GM12878 (cell line): ENCODE data around the gene LRRK1. TPM values are rescaled to one million over a fixed set of nuclear protein-coding genes. Genes with fewer than 3 reads are reported as not detected.

Source experiments
- ATAC-seq: fragments of 200-7000 bp; cut with Tn5 transposase; 3 replicates; pipeline ENCODE4 v1.9.1; 2020; ENCODE audit warnings: mild to moderate bottlenecking, moderate library complexity
- BruUV-seq: library from RNA; stranded (reverse); fragments of 400-500 nt; replicated peaks from 2 replicates; lab custom pipeline; 2021; lab: Mats Ljungman, UMichigan
- CTCF ChIA-PET: fragments of 300-600 bp; sonication (Branson Sonifier 250); formaldehyde crosslinking; extraction: SDS; loops from one replicate; lab custom pipeline; 2021; ENCODE audit warnings: inconsistent platforms; lab: Yijun Ruan, JAX
- POLR2A ChIA-PET: fragments of 350-600 bp; formaldehyde crosslinking; extraction: SDS; loops from one replicate; lab custom pipeline; 2021; ENCODE audit warnings: inconsistent platforms; lab: Charles Lee
- RAD21 ChIA-PET: fragments of 300-600 bp; sonication (Branson Sonifier 250); formaldehyde crosslinking; loops from one replicate; lab custom pipeline; 2023; ENCODE audit warnings: antibody characterized with exemption; ENCODE audit not compliant: unreplicated experiment; lab: Charles Lee
- SMC1A ChIA-PET: fragments of 300-600 bp; sonication (Branson Sonifier 250); formaldehyde crosslinking; loops from one replicate; lab custom pipeline; 2023; ENCODE audit not compliant: unreplicated experiment, uncharacterized antibody; lab: Charles Lee
- DNase-seq: peaks from one replicate; pipeline ENCODE4 v3.0.0-alpha.2; 2011; ENCODE audit warnings: low read depth, low spot score
- FAIRE-seq: peaks from 3 replicates; lab custom pipeline; 2011; peaks lifted over from hg19 to GRCh38; lab: Jason Lieb, UNC
- H2AFZ ChIP-seq: 2 replicates; pipeline ENCODE4 v1.6.0; 2011; ENCODE audit warnings: low read depth, low read length, control low read depth; ENCODE audit not compliant: control insufficient read depth
- H3K27ac ChIP-seq: 2 replicates; pipeline ENCODE4 v1.5.1; 2011; ENCODE audit warnings: control low read depth; ENCODE audit not compliant: control insufficient read depth, insufficient read depth
- H3K27me3 ChIP-seq, 2 experiments: replicated peaks in 1 of 2; 2 replicates each; pipeline versions ENCODE4 v1.6.0 to v1.6.1; 2011; ENCODE audit warnings: low read length in 1 of 2; ENCODE audit not compliant: control insufficient read depth in 2 of 2, insufficient read depth in 2 of 2
- H3K36me3 ChIP-seq, 2 experiments: 2 replicates each; pipeline ENCODE4 v1.5.1; 2011; ENCODE audit warnings: low read length in 1 of 2; ENCODE audit not compliant: control insufficient read depth in 2 of 2, insufficient read depth in 2 of 2
- H3K4me1 ChIP-seq: 2 replicates; pipeline ENCODE4 v1.6.1; 2011; ENCODE audit warnings: mild to moderate bottlenecking, low read length, moderate library complexity, mixed read lengths; ENCODE audit not compliant: control insufficient read depth, insufficient read depth
- H3K4me2 ChIP-seq: 2 replicates; pipeline ENCODE4 v1.6.0; 2011; ENCODE audit warnings: control low read depth; ENCODE audit not compliant: control insufficient read depth, insufficient read depth
- H3K4me3 ChIP-seq: fragments of 200-600 bp; sonication (generic); 2 replicates; pipeline ENCODE4 v1.5.1; 2016
- H3K79me2 ChIP-seq: 2 replicates; pipeline ENCODE4 v1.6.0; 2011; ENCODE audit warnings: low read length; ENCODE audit not compliant: control insufficient read depth, insufficient read depth
- H3K9ac ChIP-seq: 2 replicates; pipeline ENCODE4 v1.8.0; 2011; ENCODE audit warnings: low read length, control low read depth, mixed read lengths; ENCODE audit not compliant: control insufficient read depth, insufficient read depth
- H3K9me3 ChIP-seq: replicated peaks from 3 replicates; pipeline ENCODE4 v1.5.1; 2011; ENCODE audit warnings: mild to moderate bottlenecking, low read length; ENCODE audit not compliant: control insufficient read depth, insufficient read depth
- H4K20me1 ChIP-seq: 2 replicates; pipeline ENCODE4 v1.6.0; 2011; ENCODE audit not compliant: control insufficient read depth, insufficient read depth
- BCL11A ChIP-seq: IDR thresholded peaks from 2 replicates; pipeline ENCODE4 v1.6.1; 2011; ENCODE audit warnings: low read depth, low read length
- CHD1 ChIP-seq: IDR thresholded peaks from 2 replicates; pipeline ENCODE4 v1.6.1; 2012; ENCODE audit warnings: low read depth, low read length, improper control_type of control experiment
- IRF3 ChIP-seq: fragments of 450-650 bp; IDR thresholded peaks from 2 replicates; pipeline ENCODE4 v1.6.1; 2014; ENCODE audit warnings: mild to moderate bottlenecking
- NFYB ChIP-seq: IDR thresholded peaks from 2 replicates; pipeline ENCODE4 v1.6.1; 2011; ENCODE audit warnings: low read depth, mild to moderate bottlenecking, low read length, improper control_type of control experiment, moderate library complexity; ENCODE audit not compliant: insufficient read depth
- NR2F1 ChIP-seq: fragments of 450-650 bp; conservative IDR thresholded peaks from 2 replicates; pipeline ENCODE4 v1.6.1; 2017; ENCODE audit warnings: mild to moderate bottlenecking
- PAX5 ChIP-seq: IDR thresholded peaks from 2 replicates; pipeline ENCODE4 v1.6.1; 2011; ENCODE audit warnings: low read depth, low read length, borderline replicate concordance
- RCOR1 ChIP-seq: conservative IDR thresholded peaks from 2 replicates; pipeline ENCODE4 v1.6.1; 2012; ENCODE audit warnings: low read depth, low read length, improper control_type of control experiment
- SIX5 ChIP-seq: IDR thresholded peaks from 2 replicates; pipeline ENCODE4 v1.6.1; 2011; ENCODE audit warnings: mild to moderate bottlenecking, low read depth, low read length, moderate library complexity; ENCODE audit not compliant: severe bottlenecking
- USF1 ChIP-seq: IDR thresholded peaks from 2 replicates; pipeline ENCODE4 v1.6.1; 2011; ENCODE audit warnings: borderline replicate concordance, low read depth, mild to moderate bottlenecking, moderate library complexity, mixed read lengths, low read length; ENCODE audit not compliant: insufficient read depth; ENCODE audit errors: extremely low read length
- ZBED1 ChIP-seq: IDR thresholded peaks from 2 replicates; pipeline ENCODE4 v1.6.1; 2016; ENCODE audit warnings: borderline replicate concordance
- WGBS: methylation state at CpG from one replicate; pipeline ENCODE4 v1.1.6; 2016; ENCODE audit warnings: low lambda C conversion rate; ENCODE audit not compliant: insufficient replicate concordance, insufficient coverage; ENCODE audit errors: missing lambda C conversion rate; 5-methylcytosine and 5-hydroxymethylcytosine counted together
- in situ Hi-C: fragments of 300-500 bp; cut with MboI; formaldehyde crosslinking; loops from 9 replicates; pipeline ENCODE4 v1.14.3; 2018; ENCODE audit warnings: mixed read lengths
- intact Hi-C: fragments of 100-400 bp; cut with micrococcal nuclease; formaldehyde crosslinking; loops from one replicate; pipeline ENCODE4 v1.14.2; 2022; ENCODE audit not compliant: unreplicated experiment
- polyA plus RNA-seq, 11 experiments: library from polyadenylated mRNA; depleted of rRNA in 4 of 11; unstranded in 6 of 11; stranded (reverse) in 5 of 11; fragments of >200 nt; fragmentation: Nextera tagmentation in 4 of 11; fragmentation: Illumina TruSeq in 1 of 11; extraction: Ambion mirVana in 4 of 11; extraction: Trizol in 1 of 11; gene quantifications; 1 replicate in 1 of 11; 2 replicates in 10 of 11; pipeline versions ENCODE4 v1.2.1 to v1.2.3, GENCODE V29; 2011 to 2016; ENCODE audit warnings: inconsistent platforms in 2 of 11, missing spikeins in 2 of 11, low read depth in 1 of 11
- total RNA-seq, 4 experiments: library from RNA; depleted of rRNA in 3 of 4; stranded (reverse); fragments of >200 nt in 3 of 4; fragmentation: Illumina TruSeq in 1 of 4; extraction: Trizol in 1 of 4; gene quantifications; 2 replicates each; pipeline versions ENCODE4 v1.2.1 to v1.2.3, GENCODE V29; 2013 to 2021

Gene LRRK1
- total and polyA plus RNA-seq, 10 of the 15 experiments (the other 5 are each of a cell fraction or from before 2014, with no cell fraction given): 2.2 to 58.3 (median 17.9) TPM

GRCh38 chr15:100911086-100911485, 8.1 kb upstream of the LRRK1 start:
- no peaks in the 10 kb centered on the region; the same call in 2 of the 3 replicates for H3K9me3 ChIP-seq
- BruUV-seq: no TSS peak
- DNase-seq (no peak), ATAC-seq (no peak), FAIRE-seq (no peak)
- no peak overlapping the region for H2AFZ ChIP-seq
- H3K4me1 ChIP-seq: no peaks in the 10 kb centered on the region
- H3K9ac ChIP-seq: no peak overlapping the region
- H3K4me3 ChIP-seq: no peak overlapping the region
- no peak overlapping the region for H3K27ac ChIP-seq
- no peak overlapping the region for H3K4me2 ChIP-seq
- no peaks in the 10 kb centered on the region; the same call in 1 of the 2 replicates for H4K20me1 ChIP-seq
- ChIA-PET RAD21 (no interaction called here), SMC1A (interaction anchor here (0.6 kb wide), 1 partner anchor 62 kb away, joined by 3 read pairs; no protein-coding TSS in a partner anchor), CTCF (interaction anchor here (2.2 kb wide), 1 partner anchor 97 kb away, joined by 15 read pairs; no protein-coding TSS in a partner anchor), POLR2A (no interaction called here)
- intact Hi-C loops: no loop called here
- no peaks in the 10 kb centered on the region for H3K27me3 ChIP-seq
- no peaks in the 10 kb centered on the region for H3K79me2 ChIP-seq
- whole genome bisulfite sequencing: 34% methylated on average over 10 of the region's 10 CpGs
- H3K36me3 ChIP-seq: no peaks in the 10 kb centered on the region
- in situ Hi-C loops: no loop called here
- TF ChIP-seq IRF3: no peak
- no peak for TF ChIP-seq NR2F1
- TF ChIP-seq RCOR1: no peak
- TF ChIP-seq CHD1: no peak
- TF ChIP-seq PAX5: no peak
- TF ChIP-seq ZBED1: no peak
- no peak for TF ChIP-seq USF1
- TF ChIP-seq BCL11A: no peak
- TF ChIP-seq SIX5: no peak
- TF ChIP-seq NFYB: no peak
